DMS79 treated with DMSO at 0.1 percent for 48 hours (cell line): Measurements from ENCODE around the gene ABLIM2.

Source experiments
- DNase-seq: peaks from one replicate; lab custom pipeline; 2025; lab: John Stamatoyannopoulos, UW

The ABLIM2 gene

GRCh38 chr4:8119877-8120276, 38.7 kb downstream of the ABLIM2 start:
- no peak for DNase-seq

- no peak for DNase-seq
Measured at GRCh38 chr4:8118531-8118930, 40.1 kb downstream of the ABLIM2 start.

- peak; percentile 19 for DNase-seq
Measured at GRCh38 chr4:8118035-8118434, 40.6 kb downstream of the ABLIM2 start.

- DNase-seq = no peak
Measured at GRCh38 chr4:8117278-8117682, 41.3 kb downstream of the ABLIM2 start.

- no peak for DNase-seq
Measured at GRCh38 chr4:8115916-8116315, 42.7 kb downstream of the ABLIM2 start.

DNA sequence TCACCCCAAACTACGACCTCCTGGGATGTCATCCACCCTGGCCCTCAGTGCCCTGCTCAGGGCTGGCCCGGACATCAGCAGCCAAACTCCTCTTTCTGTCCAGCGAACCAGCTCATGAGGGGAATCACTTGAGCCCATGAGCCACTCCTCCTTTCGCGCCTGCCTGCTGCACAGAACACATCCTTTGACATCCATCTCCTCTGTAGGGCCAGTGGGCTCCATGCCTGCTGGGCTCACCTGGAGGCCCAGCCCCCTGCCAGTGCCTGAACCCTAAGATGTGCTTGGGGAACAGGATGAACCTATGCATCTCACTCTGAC, 43.5 kb downstream of the ABLIM2 start:
- no peak for DNase-seq

DNA sequence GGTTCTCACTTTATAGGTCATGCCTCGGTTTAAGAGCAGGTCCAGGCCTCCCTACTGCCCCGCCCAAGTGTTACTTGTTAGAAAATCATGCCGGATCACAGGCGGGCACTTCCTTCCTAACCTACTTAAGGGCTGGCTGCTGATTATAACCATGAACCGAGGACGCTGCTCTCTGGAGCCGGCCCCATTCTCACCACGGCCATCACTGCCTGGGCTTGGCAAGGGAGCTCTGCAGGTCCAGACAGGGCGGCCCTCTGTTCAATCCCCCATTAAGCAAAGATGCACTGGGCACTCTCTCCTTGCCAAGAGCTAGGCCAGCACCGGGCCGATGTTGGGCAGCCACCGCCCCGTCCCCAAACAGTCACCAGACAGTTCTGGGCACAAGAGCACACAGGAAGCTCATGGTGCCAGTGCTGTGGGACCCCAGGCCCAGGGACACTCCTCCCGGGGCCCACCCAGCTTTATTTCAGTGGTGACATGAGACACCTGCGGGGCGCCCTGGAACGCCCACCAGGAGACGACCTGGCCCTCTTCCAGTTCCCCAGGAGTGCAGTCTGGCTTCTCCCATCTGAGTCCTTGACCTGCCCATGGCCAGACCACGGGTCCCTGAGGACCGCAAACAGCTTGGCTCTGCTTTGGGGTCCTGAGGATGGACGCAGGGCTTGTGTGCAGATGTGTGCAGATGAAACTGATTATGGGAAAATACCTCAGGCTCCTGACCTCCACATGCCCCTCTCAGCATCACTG, 44.0 kb downstream of the ABLIM2 start:
- no peak for DNase-seq

GRCh38 chr4:8113611-8114377, 44.8 kb downstream of the ABLIM2 start:
- DNase-seq = no peak

DNA sequence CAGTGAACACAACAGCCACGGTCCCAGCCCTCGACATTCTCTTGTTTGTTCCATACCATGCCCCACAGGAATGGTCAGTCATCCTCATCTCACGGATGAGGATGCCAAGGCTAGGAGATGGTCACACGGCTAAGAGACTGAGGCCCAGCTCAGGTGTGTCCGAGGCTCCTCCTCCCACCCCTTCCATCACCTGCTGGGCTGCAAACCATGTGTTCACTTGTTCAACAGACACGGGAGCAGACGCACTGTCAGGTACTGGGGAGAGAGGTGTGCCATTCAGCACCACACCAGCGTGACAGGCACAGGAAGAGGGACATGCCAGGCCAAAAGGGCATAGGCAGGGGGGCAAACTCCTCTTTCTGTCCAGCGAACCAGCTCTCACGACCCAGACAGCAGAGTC, 45.9 kb downstream of the ABLIM2 start:
- DNase-seq = no peak

DNA sequence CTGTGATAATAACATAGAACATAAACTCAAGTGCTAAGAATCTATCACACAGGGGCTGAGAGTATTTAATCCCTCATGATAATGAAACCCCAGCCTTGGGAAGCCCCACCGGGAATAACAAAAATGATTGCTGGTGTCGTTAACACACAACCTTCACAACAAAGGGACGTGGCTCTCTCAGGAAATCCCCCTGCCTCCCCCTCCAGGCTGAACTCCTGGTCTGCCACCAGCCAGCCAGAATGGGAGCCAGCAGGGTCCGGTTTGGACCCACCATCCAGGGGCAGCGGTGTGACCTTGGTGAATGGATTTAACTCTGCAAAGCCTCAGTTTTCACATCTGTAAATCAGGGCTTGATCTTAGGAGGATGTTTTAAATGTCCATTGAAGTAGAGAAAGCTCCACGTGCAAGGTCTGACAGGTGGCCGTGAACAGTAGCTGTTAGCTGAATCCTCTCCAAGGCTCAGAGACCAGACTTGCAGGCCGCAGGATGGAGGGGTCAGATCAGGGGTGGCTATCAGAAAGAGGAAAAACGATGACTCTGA, 46.5 kb downstream of the ABLIM2 start:
- no peak for DNase-seq

GRCh38 chr4:8110071-8110986, 48.3 kb downstream of the ABLIM2 start:
- DNase-seq = peak; percentile 43

GRCh38 chr4:8109406-8110065, 49.1 kb downstream of the ABLIM2 start:
- DNase-seq = no peak

DNA sequence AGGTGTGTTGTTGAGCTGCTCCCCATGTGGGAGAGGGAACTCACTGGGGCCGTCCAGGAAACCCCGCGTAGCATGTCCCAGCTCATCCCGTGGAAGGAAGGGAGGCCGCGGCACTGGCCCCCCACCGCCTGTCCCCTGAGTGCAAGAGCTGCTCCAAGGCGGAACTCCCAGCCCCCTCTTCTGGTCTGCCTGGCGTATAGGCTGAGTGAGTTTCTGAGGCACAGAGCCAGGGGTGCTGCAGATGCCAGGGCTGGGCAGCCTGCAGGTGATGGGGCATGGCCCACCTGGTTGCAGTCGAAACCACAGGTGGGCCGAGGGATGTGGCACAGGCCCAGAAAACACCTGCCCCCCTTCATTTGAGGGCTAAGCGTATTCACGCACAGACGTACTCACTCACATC, 49.6 kb downstream of the ABLIM2 start:
- peak; percentile 55 for DNase-seq

DNA sequence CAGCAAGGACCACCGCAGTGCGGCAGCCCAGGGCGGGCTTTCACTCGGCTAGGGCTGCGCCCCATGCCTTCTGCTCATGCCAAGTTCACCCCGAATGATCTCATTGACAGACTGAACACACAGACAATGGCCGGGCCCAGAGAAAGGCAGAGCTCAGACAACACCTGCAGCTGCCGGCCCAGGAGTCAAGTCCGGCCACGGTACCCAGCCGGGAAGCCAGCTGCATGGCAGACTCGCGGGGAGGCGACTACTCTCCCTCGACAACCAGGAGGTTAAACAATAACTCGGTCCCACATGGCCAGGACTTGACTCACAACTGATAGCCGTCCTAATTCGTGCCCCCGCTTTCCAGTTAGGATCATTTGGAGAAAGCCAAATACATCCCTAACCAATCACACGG, 50.4 kb downstream of the ABLIM2 start:
- DNase-seq = no peak

DNA sequence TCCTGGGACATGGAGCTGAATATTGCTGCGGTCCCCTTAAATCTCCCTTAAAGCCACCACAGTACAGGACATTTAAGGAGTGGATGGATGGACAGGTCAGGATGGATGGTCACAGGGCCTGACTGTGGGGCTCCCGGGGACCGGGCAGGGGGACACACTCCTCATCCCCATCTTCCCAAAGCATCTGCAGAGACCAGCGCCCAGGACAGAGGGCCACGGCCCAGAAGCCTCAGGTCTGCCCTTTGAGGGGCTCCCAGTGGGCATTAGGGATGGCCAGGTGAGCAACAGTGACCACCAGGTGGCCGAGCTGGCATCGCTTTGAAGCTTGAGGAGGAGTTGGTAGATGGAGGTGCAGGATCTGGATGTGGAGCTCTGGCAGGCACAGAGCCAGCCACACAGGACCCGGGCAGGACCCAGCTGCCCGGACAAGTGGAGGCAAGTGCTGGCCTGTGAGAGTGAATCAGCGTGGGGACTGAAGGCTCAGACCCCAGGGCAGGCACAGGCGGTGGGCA, 51.4 kb downstream of the ABLIM2 start:
- DNase-seq = no peak

DNA sequence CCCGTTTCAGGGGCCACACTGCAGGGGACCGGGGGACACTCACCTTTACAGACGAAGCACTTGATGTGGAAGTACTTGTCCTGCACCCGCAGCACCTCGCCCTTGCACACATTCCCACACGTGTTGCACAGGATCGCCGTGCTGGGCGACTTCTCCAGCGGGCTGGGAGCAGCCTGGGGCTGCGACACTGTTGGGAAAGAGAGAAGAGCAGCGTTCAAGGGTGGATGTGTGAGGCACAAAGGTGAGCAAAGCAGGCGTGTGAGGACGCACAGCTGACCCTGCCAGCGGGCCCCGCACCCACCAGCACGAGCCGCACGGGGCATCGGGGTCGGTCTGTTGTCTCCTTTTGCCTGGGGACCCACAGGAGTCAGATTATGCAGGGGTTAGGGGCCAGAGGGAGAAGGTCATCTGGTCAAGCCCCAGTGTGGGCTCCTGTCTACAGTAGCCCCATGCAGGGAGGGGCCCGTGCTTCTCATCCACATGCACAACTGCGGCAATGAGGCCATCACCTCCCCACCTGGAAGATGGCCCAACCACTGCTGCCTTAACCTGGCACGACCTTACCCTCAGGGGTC, 52.1 kb downstream of the ABLIM2 start:
- no peak for DNase-seq

DNA sequence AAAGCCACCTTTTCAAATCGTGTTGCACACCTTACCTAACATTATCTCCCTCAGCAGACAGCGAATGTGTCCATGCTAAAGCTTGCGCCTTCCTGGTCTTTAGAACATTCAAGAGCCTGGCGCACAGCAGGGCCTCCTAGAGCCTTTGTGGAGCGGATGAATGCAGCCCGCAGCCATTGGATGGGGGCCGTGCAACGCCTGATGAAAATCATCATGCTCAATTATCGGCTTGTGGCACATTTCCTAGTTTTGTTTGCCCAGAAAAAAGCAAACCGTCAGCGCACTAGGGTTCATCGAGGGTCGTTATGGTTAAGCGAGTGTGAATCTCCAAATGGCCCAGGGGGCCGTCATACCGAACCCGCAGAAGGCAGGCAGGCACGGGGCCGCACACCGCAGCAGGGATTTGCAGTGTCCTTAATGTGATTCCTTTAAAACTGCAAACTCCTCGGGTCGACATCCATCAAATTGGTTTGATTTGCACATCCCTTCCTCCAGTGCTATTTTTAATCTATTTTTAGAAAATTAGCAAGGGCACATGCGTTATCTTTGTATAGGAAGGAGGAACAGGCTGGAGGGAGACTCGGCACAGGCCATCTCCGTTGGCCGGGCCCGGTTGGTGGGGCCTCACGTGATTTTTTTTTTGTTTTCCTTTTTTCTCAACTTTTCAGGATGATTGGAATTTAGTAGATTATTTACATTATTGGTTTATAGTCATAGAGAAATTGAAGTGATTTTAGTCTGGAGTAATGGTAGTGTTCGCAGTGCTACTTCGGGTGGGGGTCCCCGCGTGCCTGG, 53.1 kb downstream of the ABLIM2 start:
- no peak for DNase-seq

DNA sequence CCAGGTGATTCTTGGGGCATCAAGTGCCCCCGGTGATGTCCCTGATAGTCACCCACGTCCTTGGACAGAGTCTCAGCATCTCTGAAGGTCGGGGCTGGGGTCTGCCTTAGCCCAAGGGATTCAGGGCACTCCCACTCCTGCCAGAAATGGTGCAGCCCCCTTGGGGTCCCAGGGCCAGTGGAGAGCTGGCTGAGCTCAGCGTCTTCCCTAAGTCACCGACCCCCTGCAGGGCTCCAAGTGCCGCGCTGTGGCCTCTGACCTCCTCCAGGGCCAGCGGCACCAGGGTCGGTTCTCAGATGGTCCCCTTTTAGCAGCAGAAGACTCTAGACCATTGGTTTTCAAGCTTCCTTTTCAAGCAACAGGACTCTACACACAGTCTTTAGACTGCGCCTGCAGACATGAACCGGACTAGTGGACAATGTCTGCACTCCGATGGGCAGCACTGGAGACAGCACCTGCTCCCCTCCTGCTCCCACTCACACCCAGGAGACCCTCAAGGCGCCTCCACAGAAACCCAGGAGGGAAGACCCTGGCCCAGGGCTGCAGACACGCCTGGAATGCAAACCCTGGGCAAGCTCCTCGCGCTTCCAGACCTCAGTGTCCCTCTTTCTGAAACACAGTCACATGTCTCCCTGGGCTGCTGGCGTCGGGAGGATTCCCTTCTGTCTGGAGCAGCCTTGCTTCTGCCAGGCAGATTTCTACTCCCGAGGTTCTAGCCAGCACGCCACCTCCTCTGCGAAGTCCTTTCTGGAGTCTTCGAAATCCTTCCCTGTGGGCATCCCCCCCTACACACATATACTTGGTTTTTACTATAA, 53.9 kb downstream of the ABLIM2 start:
- DNase-seq = no peak
